BLaER1 (cell line): Measurements from ENCODE around the gene BTG2.

Source experiments
- H3K27ac ChIP-seq: shearing (Covaris generic); formaldehyde crosslinking; 2 replicates; pipeline ENCODE4 v1.8.1; 2022
- H3K27me3 ChIP-seq: shearing (Covaris generic); formaldehyde crosslinking; 2 replicates; pipeline ENCODE4 v1.8.1; 2022
- H3K36me3 ChIP-seq: shearing (Covaris generic); formaldehyde crosslinking; 2 replicates; pipeline ENCODE4 v1.8.1; 2022
- H3K4me1 ChIP-seq: shearing (Covaris generic); formaldehyde crosslinking; 2 replicates; pipeline ENCODE4 v1.8.1; 2022
- H3K4me2 ChIP-seq: shearing (Covaris generic); formaldehyde crosslinking; 2 replicates; pipeline ENCODE4 v1.8.1; 2022
- H3K4me3 ChIP-seq: shearing (Covaris generic); formaldehyde crosslinking; 2 replicates; pipeline ENCODE4 v1.8.1; 2022
- H3K9ac ChIP-seq: shearing (Covaris generic); formaldehyde crosslinking; 2 replicates; pipeline ENCODE4 v1.8.1; 2022
- H3K9me3 ChIP-seq: shearing (Covaris generic); formaldehyde crosslinking; 2 replicates; pipeline ENCODE4 v1.8.1; 2022
- H4K20me1 ChIP-seq: shearing (Covaris generic); formaldehyde crosslinking; 2 replicates; pipeline ENCODE4 v1.8.1; 2022
- Cebpa-rat ChIP-seq: shearing (Covaris generic); IDR thresholded peaks from 2 replicates; pipeline ENCODE4 v1.8.1; 2022

Gene BTG2

DNA sequence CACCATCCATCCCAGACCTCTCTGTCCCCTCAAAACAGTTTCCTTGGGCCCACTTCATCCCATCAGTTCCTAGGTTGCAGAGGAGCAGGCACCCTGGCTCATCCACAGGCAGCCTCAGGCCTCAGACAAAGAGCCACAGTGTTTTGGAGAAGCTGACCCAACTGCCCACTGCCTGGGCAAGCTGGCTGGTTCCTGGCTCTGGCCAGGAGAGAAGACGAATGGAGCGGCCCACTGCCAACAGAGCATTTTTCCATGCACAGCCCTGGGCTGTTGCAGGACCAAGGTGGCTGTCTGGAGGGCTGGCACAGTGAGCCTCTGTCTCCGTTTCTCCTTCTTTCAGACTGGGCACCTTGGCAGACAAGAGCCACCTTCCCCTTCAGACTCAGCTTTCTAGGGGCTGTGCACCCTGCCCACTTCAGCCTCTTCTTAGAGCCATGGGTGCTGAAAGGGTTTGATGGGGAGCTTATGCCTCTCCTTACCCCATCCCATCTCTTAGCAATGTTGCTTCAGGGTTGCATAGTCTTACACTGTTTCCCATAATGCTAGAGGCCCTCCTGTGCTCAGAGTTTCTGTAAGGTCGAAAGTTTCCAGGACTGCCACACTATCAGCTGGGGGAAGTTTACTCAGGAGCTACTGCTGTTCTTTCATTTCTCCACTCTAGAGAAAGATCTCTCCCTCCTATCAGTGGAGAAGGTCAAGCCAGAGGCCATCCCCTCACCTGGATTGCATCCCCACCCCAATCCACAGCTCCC lies 44.6 kb downstream of the BTG2 start:
- Histone ChIP-seq H3K9ac (no peak overlapping the region), H3K36me3 (no peaks in the 10 kb centered on the region), H3K27me3 (no peaks in the 10 kb centered on the region), H3K27ac (no peak overlapping the region), H3K4me2 (no peak overlapping the region), H4K20me1 (no peaks in the 10 kb centered on the region), H3K9me3 (no peaks in the 10 kb centered on the region), H3K4me3 (no peak overlapping the region), H3K4me1 (peaks cover 15% of the 10 kb centered on the region)
- no peak for TF ChIP-seq Cebpa-rat

DNA sequence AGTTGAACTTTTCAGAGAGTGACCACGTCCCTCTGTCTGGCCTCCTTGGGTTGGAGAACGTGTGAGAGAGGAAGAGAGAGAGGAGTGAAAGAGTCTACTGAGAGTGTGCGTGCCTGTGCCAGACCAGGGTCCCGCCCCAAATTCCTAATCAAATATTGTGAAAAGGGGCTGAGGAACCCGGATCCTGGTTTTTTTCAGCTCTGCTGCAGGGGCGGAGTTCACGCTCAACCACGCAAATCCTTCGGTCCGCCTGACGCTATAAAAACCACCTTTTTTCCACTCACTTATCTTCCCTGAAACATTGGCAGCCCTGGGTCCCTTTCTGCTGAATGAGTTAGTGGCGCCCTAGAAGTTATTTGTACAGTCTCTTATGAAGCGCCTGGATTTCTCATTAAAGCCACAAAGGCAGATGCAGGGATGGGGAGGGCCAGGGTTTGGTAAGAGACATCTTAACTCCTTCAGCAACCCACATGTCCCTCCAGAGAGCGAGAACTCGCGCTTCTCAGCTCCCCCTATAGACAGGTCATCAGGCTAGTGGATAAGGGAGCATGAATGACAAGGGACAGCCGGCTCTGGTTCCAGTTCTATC lies 45.8 kb downstream of the BTG2 start, which contains the start of gene FMOD:
TSS of gene FMOD (minus strand) at position 86 of the 589 bp plus-strand sequence. CDS start 2,852 bp downstream, outside the sequence.
- Histone ChIP-seq H3K27me3 (no peaks in the 10 kb centered on the region), H3K27ac (no peak within 1 kb of the TSS), H4K20me1 (no peaks in the 10 kb centered on the region), H3K9me3 (no peaks in the 10 kb centered on the region), H3K4me2 (peak within 1 kb of the TSS; percentile 53), H3K4me3 (no peak within 1 kb of the TSS), H3K36me3 (no peaks in the 10 kb centered on the region), H3K9ac (no peak within 1 kb of the TSS), H3K4me1 (peaks cover 14% of the 10 kb centered on the region)
- TF ChIP-seq Cebpa-rat: no peak

DNA sequence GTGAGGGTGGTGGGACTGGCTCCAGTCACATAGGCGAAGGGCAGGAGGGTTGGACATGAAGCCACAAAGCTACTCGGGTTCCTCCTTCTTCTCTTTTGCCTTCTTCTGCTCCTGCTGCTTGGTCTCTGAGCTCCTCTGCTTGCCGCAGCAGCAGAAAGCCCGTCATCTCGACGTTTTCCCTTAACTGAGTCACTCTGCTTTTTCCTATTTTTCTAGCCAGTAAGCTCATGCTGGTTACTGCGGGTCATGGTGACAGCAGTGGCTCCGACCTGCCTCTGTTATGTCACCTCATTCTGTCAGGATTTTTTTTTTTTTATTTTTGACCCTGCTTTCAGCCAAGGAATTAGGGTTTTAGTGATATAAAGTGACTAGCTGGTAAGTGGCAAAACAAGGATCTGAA lies 48.2 kb downstream of the BTG2 start:
- peaks cover 9% of the 10 kb centered on the region for H3K4me1 ChIP-seq
- TF ChIP-seq Cebpa-rat: no peak
- H3K4me2 ChIP-seq: no peak overlapping the region
- no peak overlapping the region for H3K27ac ChIP-seq
- no peaks in the 10 kb centered on the region for H3K36me3 ChIP-seq
- H3K4me3 ChIP-seq: no peak overlapping the region
- peaks cover 8% of the 10 kb centered on the region for H3K9me3 ChIP-seq
- no peaks in the 10 kb centered on the region for H4K20me1 ChIP-seq
- no peak overlapping the region for H3K9ac ChIP-seq
- H3K27me3 ChIP-seq: no peaks in the 10 kb centered on the region

DNA sequence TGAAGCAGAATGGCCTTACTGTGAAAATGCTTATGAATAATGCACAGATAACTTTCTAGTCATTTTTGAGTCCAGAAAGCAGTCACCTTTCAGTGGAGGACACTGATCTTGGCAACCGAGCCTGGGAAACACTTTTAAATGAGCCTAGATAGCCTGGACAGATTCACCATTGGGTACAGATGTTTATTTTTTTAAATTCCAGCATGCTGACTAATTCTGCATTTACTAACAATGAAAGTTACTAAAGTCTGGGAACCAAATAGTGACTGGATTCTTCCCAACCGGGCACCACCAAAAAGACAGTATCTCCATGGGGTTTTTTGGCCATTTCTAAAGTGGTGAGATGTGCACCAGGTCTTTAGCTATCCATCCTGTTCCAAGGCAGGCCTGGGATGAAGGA lies 48.9 kb downstream of the BTG2 start:
- no peaks in the 10 kb centered on the region for H3K27me3 ChIP-seq
- no peak overlapping the region for H3K4me3 ChIP-seq
- no peak overlapping the region for H3K9ac ChIP-seq
- H3K4me1 ChIP-seq: peaks cover 9% of the 10 kb centered on the region
- H3K36me3 ChIP-seq: no peaks in the 10 kb centered on the region
- peaks cover 8% of the 10 kb centered on the region for H3K9me3 ChIP-seq
- H3K4me2 ChIP-seq: no peak overlapping the region
- no peaks in the 10 kb centered on the region for H4K20me1 ChIP-seq
- H3K27ac ChIP-seq: no peak overlapping the region
- no peak for TF ChIP-seq Cebpa-rat

DNA sequence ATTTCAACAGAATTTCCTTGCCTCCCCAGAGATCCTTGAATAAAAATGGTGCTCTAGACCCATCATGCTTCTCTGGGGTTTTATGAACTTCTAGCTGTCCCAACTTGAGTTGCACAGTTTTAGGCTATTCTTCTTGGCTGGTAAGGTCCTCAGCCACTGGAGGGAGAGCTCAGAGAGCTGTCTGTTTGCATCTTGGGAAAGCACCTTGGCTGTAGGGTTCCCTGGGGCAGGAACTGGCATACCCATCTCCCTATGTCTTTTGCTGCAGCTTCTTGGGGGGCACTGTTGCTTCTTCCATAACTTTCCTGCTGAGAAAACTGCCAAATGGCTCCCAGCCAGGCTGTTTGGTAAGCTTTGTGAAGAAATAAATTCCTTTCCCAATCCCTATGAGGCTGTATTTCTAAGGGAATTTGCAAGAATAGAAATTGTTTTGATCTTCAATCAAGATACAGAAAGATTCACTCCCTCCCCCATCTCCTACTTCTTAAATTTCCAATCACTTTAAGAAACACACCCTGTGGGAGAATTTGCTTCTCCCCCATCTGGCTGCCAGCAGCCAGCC lies 53.8 kb downstream of the BTG2 start:
- Histone ChIP-seq H3K4me3 (no peak overlapping the region), H3K4me2 (no peak overlapping the region), H3K4me1 (peaks cover 7% of the 10 kb centered on the region), H4K20me1 (no peaks in the 10 kb centered on the region), H3K27ac (no peak overlapping the region), H3K36me3 (no peaks in the 10 kb centered on the region), H3K27me3 (no peaks in the 10 kb centered on the region), H3K9me3 (peaks cover 8% of the 10 kb centered on the region), H3K9ac (no peak overlapping the region)
- no peak for TF ChIP-seq Cebpa-rat
